Panc1 (cell line): ENCODE data around the gene NDNF. TPM values are rescaled to one million over a fixed set of nuclear protein-coding genes. Genes with fewer than 3 reads are reported as not detected.

Source experiments
- ATAC-seq: fragments of 200-7000 bp; cut with Tn5 transposase; 2 replicates; pipeline ENCODE4 v1.9.1; 2020; ENCODE audit warnings: mild to moderate bottlenecking, moderate library complexity
- BruUV-seq: library from RNA; stranded (reverse); fragments of 400-500 nt; replicated peaks from 2 replicates; lab custom pipeline; 2021; lab: Mats Ljungman, UMichigan
- CTCF ChIA-PET: fragments of 300-600 bp; sonication (Branson Sonifier 250); formaldehyde crosslinking; loops from one replicate; lab custom pipeline; 2022; ENCODE audit warnings: antibody characterized with exemption; lab: Charles Lee
- POLR2A ChIA-PET: fragments of 300-600 bp; sonication (Branson Sonifier 250); formaldehyde crosslinking; loops from one replicate; lab custom pipeline; 2022; ENCODE audit warnings: antibody characterized with exemption; lab: Charles Lee
- DNase-seq: peaks from one replicate; pipeline ENCODE4 v3.0.0-alpha.2; 2010; ENCODE audit warnings: low read depth, low spot score
- H3K27ac ChIP-seq: 2 replicates; pipeline ENCODE4 v1.5.1; 2011; ENCODE audit warnings: mild to moderate bottlenecking, low read length, inconsistent platforms
- H3K27me3 ChIP-seq: fragments of 200-500 bp; sonication (Bioruptor generic); 2 replicates; pipeline ENCODE4 v1.6.0; 2014; ENCODE audit warnings: low read length, inconsistent platforms; ENCODE audit not compliant: control insufficient read depth, insufficient read depth
- H3K36me3 ChIP-seq: fragments of 200-500 bp; sonication (Bioruptor generic); 2 replicates; pipeline ENCODE4 v1.5.1; 2014; ENCODE audit warnings: inconsistent platforms, mild to moderate bottlenecking, low read length, moderate library complexity; ENCODE audit not compliant: control insufficient read depth, insufficient read depth
- H3K4me1 ChIP-seq: 2 replicates; pipeline ENCODE4 v1.5.1; 2011; ENCODE audit warnings: inconsistent platforms, mild to moderate bottlenecking, low read length, moderate library complexity; ENCODE audit not compliant: control insufficient read depth, insufficient read depth
- H3K4me3 ChIP-seq, 2 experiments: 2 replicates each; pipeline ENCODE4 v1.5.1; 2011 to 2012; ENCODE audit warnings: low read depth in 2 of 2, low read length in 2 of 2, mild to moderate bottlenecking in 2 of 2, inconsistent platforms in 1 of 2, moderate library complexity in 1 of 2
- H3K9me3 ChIP-seq: fragments of 200-500 bp; sonication (Bioruptor generic); 2 replicates; pipeline ENCODE4 v1.5.1; 2014; ENCODE audit warnings: low read depth, mild to moderate bottlenecking, inconsistent platforms, low read length, moderate library complexity; ENCODE audit not compliant: control insufficient read depth, insufficient read depth
- POLR2AphosphoS5 ChIP-seq: IDR thresholded peaks from 2 replicates; pipeline ENCODE4 v1.6.1; 2012; ENCODE audit warnings: mild to moderate bottlenecking, low read depth, low read length, moderate library complexity
- SIN3A ChIP-seq: IDR thresholded peaks from 2 replicates; pipeline ENCODE4 v1.6.1; 2012; ENCODE audit warnings: low read depth, mild to moderate bottlenecking, low read length, moderate library complexity, borderline replicate concordance; ENCODE audit not compliant: insufficient read depth
- TCF7L2 ChIP-seq: IDR thresholded peaks from 2 replicates; pipeline ENCODE4 v1.6.1; 2011; ENCODE audit warnings: mild to moderate bottlenecking, low read depth, low read length, inconsistent platforms
- in situ Hi-C: cut with HindIII; loops from 2 replicates; pipeline ENCODE4 v1.10.0; 2016; ENCODE audit warnings: low sequenced_read_pairs, low pct_unique_long_range_greater_than_20kb
- intact Hi-C: fragments of 100-400 bp; cut with micrococcal nuclease; formaldehyde crosslinking; loops from one replicate; pipeline ENCODE4 v1.10.0; 2022; ENCODE audit not compliant: unreplicated experiment
- total RNA-seq: library from RNA; stranded (reverse); gene quantifications from one replicate; pipeline ENCODE4 v1.2.1, GENCODE V29; 2021; ENCODE audit not compliant: unreplicated experiment
- TF ChIP-seq, protein P1 (sequence below), 2 experiments: IDR thresholded peaks; 2 replicates each; pipeline ENCODE4 v1.6.1; 2011 to 2012; ENCODE audit warnings: low read depth in 2 of 2, control low read depth in 1 of 2, low read length in 1 of 2, mild to moderate bottlenecking in 1 of 2, moderate library complexity in 1 of 2; ENCODE audit not compliant: insufficient read depth in 1 of 2
- TF ChIP-seq, protein P2 (sequence below): fragments of 450-650 bp; IDR thresholded peaks from 2 replicates; pipeline ENCODE4 v1.5.1; 2017; ENCODE audit warnings: mild to moderate bottlenecking

Gene NDNF
- total RNA-seq, 1 experiment from 2014 or later, result 0.10 TPM

DNA sequence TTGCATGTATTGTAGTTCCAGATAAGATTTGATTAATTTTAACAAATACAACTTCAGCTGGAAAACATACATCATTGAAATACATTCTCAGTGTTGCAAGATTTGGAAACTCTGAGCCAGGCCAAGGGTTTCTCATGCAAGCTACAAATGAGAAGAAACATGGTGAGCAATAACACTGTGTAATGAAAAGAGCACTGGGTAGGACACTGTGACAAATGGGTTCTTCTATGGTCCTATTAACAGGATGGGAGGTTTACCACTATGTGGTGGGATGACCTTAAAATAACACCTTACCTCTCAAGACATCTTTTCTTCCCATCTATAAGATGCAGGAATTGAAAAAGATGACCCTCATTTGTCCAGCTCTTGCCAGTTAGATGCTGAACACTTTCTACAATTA lies 19.6 kb upstream of the NDNF start:
- Histone ChIP-seq H3K4me1 (no peaks in the 10 kb centered on the region), H3K4me3 (no peak overlapping the region), H3K9me3 (no peaks in the 10 kb centered on the region), H3K27me3 (no peaks in the 10 kb centered on the region), H3K27ac (no peak overlapping the region), H3K36me3 (no peaks in the 10 kb centered on the region; the same call in 1 of the 2 replicates)
- intact Hi-C loops (no loop called here), in situ Hi-C loops (no loop called here)
- no peak for DNase-seq
- BruUV-seq, result no TSS peak
- ATAC-seq, result no peak
- ChIA-PET POLR2A (no interaction called here), CTCF (no interaction called here)
- TF ChIP-seq, protein P1, sequence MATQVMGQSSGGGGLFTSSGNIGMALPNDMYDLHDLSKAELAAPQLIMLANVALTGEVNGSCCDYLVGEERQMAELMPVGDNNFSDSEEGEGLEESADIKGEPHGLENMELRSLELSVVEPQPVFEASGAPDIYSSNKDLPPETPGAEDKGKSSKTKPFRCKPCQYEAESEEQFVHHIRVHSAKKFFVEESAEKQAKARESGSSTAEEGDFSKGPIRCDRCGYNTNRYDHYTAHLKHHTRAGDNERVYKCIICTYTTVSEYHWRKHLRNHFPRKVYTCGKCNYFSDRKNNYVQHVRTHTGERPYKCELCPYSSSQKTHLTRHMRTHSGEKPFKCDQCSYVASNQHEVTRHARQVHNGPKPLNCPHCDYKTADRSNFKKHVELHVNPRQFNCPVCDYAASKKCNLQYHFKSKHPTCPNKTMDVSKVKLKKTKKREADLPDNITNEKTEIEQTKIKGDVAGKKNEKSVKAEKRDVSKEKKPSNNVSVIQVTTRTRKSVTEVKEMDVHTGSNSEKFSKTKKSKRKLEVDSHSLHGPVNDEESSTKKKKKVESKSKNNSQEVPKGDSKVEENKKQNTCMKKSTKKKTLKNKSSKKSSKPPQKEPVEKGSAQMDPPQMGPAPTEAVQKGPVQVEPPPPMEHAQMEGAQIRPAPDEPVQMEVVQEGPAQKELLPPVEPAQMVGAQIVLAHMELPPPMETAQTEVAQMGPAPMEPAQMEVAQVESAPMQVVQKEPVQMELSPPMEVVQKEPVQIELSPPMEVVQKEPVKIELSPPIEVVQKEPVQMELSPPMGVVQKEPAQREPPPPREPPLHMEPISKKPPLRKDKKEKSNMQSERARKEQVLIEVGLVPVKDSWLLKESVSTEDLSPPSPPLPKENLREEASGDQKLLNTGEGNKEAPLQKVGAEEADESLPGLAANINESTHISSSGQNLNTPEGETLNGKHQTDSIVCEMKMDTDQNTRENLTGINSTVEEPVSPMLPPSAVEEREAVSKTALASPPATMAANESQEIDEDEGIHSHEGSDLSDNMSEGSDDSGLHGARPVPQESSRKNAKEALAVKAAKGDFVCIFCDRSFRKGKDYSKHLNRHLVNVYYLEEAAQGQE (IDR thresholded peaks at IDR 0.05; ENCODE audit: insufficient read depth in 1 of 2, low read depth in 2 of 2, low read length in 1 of 2), result no peak
- TF ChIP-seq TCF7L2, result no peak
- TF ChIP-seq SIN3A, result no peak
- TF ChIP-seq, protein P2, sequence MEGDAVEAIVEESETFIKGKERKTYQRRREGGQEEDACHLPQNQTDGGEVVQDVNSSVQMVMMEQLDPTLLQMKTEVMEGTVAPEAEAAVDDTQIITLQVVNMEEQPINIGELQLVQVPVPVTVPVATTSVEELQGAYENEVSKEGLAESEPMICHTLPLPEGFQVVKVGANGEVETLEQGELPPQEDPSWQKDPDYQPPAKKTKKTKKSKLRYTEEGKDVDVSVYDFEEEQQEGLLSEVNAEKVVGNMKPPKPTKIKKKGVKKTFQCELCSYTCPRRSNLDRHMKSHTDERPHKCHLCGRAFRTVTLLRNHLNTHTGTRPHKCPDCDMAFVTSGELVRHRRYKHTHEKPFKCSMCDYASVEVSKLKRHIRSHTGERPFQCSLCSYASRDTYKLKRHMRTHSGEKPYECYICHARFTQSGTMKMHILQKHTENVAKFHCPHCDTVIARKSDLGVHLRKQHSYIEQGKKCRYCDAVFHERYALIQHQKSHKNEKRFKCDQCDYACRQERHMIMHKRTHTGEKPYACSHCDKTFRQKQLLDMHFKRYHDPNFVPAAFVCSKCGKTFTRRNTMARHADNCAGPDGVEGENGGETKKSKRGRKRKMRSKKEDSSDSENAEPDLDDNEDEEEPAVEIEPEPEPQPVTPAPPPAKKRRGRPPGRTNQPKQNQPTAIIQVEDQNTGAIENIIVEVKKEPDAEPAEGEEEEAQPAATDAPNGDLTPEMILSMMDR, result no peak

DNA sequence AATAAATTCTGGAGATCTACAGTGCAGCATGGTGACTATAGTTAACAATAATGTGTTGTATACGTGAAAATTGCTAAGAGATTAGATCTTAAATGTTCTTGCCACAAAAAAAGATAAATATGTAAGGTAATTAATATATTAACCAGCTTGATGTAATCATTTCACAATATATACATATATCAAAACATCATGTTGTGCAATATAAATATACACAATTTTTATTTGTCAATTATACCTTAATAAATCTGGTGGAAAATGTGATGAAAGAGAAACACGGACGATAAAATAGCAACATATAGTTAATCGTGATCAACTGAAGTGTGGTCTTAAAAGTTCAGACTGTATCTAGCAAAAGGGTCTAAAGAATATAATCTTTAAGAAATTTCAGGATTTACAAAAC lies 16.5 kb upstream of the NDNF start:
- intact Hi-C loops (no loop called here), in situ Hi-C loops (no loop called here)
- no peak overlapping the region for H3K27ac ChIP-seq
- no peaks in the 10 kb centered on the region; the same call in 1 of the 2 replicates for H3K36me3 ChIP-seq
- no peak for DNase-seq
- no peaks in the 10 kb centered on the region for H3K27me3 ChIP-seq
- ChIA-PET CTCF (no interaction called here), POLR2A (no interaction called here)
- TF ChIP-seq, protein P2, result no peak
- TF ChIP-seq, protein P1 (IDR thresholded peaks at IDR 0.05; ENCODE audit: insufficient read depth in 1 of 2, low read depth in 2 of 2, low read length in 1 of 2), result no peak
- TF ChIP-seq TCF7L2 (no peak), POLR2AphosphoS5 (no peak), SIN3A (no peak)
- no peak for ATAC-seq
- no peaks in the 10 kb centered on the region for H3K9me3 ChIP-seq
- BruUV-seq, result no TSS peak
- H3K4me1 ChIP-seq, result no peaks in the 10 kb centered on the region
- no peak overlapping the region for H3K4me3 ChIP-seq
